ENCODE results near the gene EXD3. TPM values are rescaled to one million over a fixed set of nuclear protein-coding genes. Genes with fewer than 3 reads are reported as not detected.

The EXD3 gene
- total and polyA plus RNA-seq, 9 of the 15 experiments (the other 6 are each of a cell fraction or from before 2014, with no cell fraction given), result 0.29 to 12.5 (median 3.9) TPM

GRCh38 chr9:137411645-137412380, 11.1 kb downstream of the EXD3 start (continued):
- TF ChIP-seq ZBTB11 (CRISPR knock-in tag; IDR thresholded peaks at IDR 0.05) (peak in 1 of 3 experiments; percentile 66; a peak in 1 of 6 replicates), EHMT2 (IDR thresholded peaks at IDR 0.05) (no peak), TOE1 (IDR thresholded peaks at IDR 0.05; ENCODE audit: borderline replicate concordance) (peak; percentile 45; the same call in 1 of the 2 replicates), TOE1 (CRISPR knock-in tag; IDR thresholded peaks at IDR 0.05; ENCODE audit: borderline replicate concordance, low read depth) (no peak), ATF1 (CRISPR knock-in tag; IDR thresholded peaks at IDR 0.05) (no peak), ATF1 (tag; IDR thresholded peaks at IDR 0.05) (no peak), STAG1 (CRISPR knock-in tag; IDR thresholded peaks at IDR 0.05; ENCODE audit: borderline replicate concordance) (no peak), RBFOX2 (IDR thresholded peaks at IDR 0.05; ENCODE audit: low read depth, low read length) (peak; percentile 66), MAX (CRISPR knock-in tag; IDR thresholded peaks at IDR 0.05) (peak; percentile 79), L3MBTL2 (IDR thresholded peaks at IDR 0.05) (0 out of 2 replicates have a peak, but pooled peaks have one; percentile 19), ZFX (CRISPR knock-in tag; IDR thresholded peaks at IDR 0.05) (peak; percentile 78), SMARCA5 (IDR thresholded peaks at IDR 0.05) (no peak), SP1 (CRISPR knock-in tag; IDR thresholded peaks at IDR 0.05) (0 out of 2 replicates have a peak, but pooled peaks have one; percentile 27), ZNF146 (CRISPR knock-in tag; IDR thresholded peaks at IDR 0.05; ENCODE audit: unreplicated experiment) (no peak), MAZ (CRISPR knock-in tag; conservative IDR thresholded peaks at IDR 0.05 in 1 of 2, IDR thresholded peaks at IDR 0.05 in 1 of 2) (peak; percentile 32 to 33; a peak in 2 of 4 replicates), ZNF407 (IDR thresholded peaks at IDR 0.05; ENCODE audit: low read depth) (no peak)
